Measurements from ENCODE around the gene LSAMP.

Gene LSAMP

DNA sequence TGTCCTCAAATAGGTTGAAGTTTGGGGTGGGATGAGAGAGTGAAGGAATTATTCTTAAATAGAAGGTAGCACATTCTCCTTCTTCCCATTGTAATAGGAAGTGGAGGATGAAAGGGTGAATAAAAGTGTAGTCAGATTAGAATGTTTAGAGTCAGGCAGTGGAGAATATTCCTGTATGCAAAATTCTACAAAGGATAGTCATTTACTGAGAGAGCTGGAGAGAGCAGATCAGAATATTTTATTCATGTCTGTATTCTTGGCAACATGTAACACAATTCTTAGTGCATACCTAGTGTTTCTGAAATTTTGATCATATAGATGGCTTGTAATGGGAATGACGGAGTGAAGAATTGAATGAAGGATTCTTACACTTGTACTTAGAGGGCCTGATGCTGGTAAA lies 139.1 kb downstream of the LSAMP start:
- no peaks in the 10 kb centered on the region for H3K36me3 ChIP-seq (ENCODE audit: control insufficient read depth, insufficient read depth, low read length)
- no peaks in the 10 kb centered on the region for H3K27me3 ChIP-seq (ENCODE audit: control insufficient read depth, insufficient read depth, low read length)
- H3K9me3 ChIP-seq (ENCODE audit: control insufficient read depth, low read length) = no peaks in the 10 kb centered on the region
- H3K4me1 ChIP-seq (ENCODE audit: control insufficient read depth, insufficient read depth, low read length) = no peaks in the 10 kb centered on the region
- no peak overlapping the region for H3K9ac ChIP-seq (ENCODE audit: low read length)
- no peak overlapping the region for H3K4me3 ChIP-seq (ENCODE audit: low read length)

DNA sequence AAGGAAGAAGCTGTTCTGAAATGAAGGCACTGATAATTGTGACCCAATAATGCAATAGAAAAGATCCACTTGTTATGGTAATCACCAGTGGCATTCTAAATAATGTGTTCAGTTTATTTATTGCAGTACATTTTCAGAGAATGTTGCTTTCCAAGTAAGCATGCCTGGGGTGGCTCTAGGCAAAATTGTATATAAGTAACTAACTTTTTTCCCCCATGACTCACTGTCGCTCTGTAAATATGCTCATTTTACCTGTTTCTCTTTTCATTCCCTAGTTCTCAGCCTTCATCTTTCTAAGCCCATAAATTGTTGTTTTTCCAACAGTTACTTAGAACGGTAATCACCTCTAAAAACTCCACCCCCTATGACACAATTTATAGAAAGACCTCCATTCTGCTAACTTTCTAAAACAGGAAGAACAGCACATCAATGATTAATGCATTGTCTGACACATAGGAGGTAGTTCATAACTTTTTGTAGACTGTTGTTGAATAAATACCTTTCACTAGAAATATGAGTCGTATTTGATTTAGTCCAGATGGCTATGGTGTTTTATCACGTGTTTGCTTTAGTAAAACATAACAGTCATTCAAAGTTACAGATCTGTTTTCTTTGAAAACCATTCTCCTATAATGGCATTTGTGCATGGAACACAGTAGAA lies 143.1 kb downstream of the LSAMP start:
- Histone ChIP-seq H3K36me3 (ENCODE audit: control insufficient read depth, insufficient read depth, low read length) (no peaks in the 10 kb centered on the region), H3K9ac (ENCODE audit: low read length) (no peak overlapping the region), H3K9me3 (ENCODE audit: control insufficient read depth, low read length) (no peaks in the 10 kb centered on the region), H3K27me3 (ENCODE audit: control insufficient read depth, insufficient read depth, low read length) (no peaks in the 10 kb centered on the region), H3K4me1 (ENCODE audit: control insufficient read depth, insufficient read depth, low read length) (no peaks in the 10 kb centered on the region), H3K4me3 (ENCODE audit: low read length) (no peak overlapping the region)

GRCh38 chr3:116301422-116301821 lies 143.9 kb downstream of the LSAMP start:
- Histone ChIP-seq H3K27me3 (ENCODE audit: control insufficient read depth, insufficient read depth, low read length) (no peaks in the 10 kb centered on the region), H3K9me3 (ENCODE audit: control insufficient read depth, low read length) (no peaks in the 10 kb centered on the region), H3K4me1 (ENCODE audit: control insufficient read depth, insufficient read depth, low read length) (no peaks in the 10 kb centered on the region), H3K4me3 (ENCODE audit: low read length) (no peak overlapping the region), H3K36me3 (ENCODE audit: control insufficient read depth, insufficient read depth, low read length) (no peaks in the 10 kb centered on the region), H3K9ac (ENCODE audit: low read length) (no peak overlapping the region)

DNA sequence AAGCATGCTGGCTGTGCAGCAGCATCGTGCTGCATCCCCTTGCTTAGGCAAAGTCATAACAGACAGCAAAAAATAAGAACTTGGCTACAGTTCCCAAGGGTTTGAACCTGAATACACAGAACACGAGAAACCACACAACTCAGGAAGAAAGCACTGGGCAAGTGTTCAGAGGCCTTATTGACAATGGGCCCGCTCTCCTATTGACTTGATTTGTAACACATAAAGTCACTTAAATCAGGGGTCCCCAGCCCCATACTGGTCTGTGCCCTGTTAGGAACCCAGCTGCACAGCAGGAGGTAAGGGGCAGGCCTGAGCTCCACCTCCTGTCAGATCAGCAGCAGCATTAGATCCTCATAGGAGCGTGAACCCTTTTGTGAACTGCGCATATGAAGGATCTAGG lies 145.1 kb downstream of the LSAMP start:
- no peak overlapping the region for H3K4me3 ChIP-seq (ENCODE audit: low read length)
- no peaks in the 10 kb centered on the region for H3K36me3 ChIP-seq (ENCODE audit: control insufficient read depth, insufficient read depth, low read length)
- no peaks in the 10 kb centered on the region for H3K9me3 ChIP-seq (ENCODE audit: control insufficient read depth, low read length)
- no peaks in the 10 kb centered on the region for H3K4me1 ChIP-seq (ENCODE audit: control insufficient read depth, insufficient read depth, low read length)
- no peaks in the 10 kb centered on the region for H3K27me3 ChIP-seq (ENCODE audit: control insufficient read depth, insufficient read depth, low read length)
- H3K9ac ChIP-seq (ENCODE audit: low read length) = no peak overlapping the region

DNA sequence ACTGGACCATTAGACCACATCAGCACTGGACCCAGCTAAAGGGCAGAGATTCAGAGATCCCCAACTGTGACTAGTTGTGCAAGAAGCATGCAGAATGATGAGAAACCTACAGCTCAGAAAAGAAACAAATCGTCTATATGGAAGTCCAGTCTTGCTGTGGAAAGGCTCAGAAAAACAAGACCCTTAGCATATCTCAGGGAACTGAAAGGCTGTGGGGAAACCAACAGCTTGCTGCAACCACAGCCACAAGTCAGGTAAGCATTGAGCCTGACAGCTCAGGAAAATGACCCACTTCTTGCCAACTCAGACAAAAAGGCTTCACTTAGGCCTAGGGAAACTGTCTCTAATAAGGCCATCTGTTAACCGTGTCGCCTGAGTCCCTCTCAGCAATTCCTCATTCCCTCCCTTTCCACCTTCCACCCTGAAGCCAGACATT lies 145.6 kb downstream of the LSAMP start:
- Histone ChIP-seq H3K4me1 (ENCODE audit: control insufficient read depth, insufficient read depth, low read length) (no peaks in the 10 kb centered on the region), H3K4me3 (ENCODE audit: low read length) (no peak overlapping the region), H3K27me3 (ENCODE audit: control insufficient read depth, insufficient read depth, low read length) (no peaks in the 10 kb centered on the region), H3K36me3 (ENCODE audit: control insufficient read depth, insufficient read depth, low read length) (no peaks in the 10 kb centered on the region), H3K9me3 (ENCODE audit: control insufficient read depth, low read length) (no peaks in the 10 kb centered on the region), H3K9ac (ENCODE audit: low read length) (no peak overlapping the region)

DNA sequence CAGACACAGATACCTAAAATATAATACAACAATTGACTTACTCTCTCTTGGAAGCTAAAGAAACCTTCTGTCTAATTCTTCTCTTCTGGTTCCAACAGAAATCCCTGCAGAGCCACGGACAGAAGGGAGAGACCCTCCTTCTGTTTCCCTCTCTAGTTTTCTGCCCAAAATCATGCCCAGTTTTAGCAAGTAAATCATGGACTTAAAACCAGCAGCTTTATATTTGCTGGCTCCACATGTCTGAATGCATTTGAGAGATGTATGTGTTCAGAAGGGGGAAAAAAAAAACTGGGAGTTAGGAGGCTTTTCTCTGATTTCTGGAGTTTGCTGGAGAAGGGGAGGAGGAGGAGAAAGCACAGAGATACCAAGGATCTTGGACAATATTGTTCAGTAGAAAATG lies 147.1 kb downstream of the LSAMP start:
- Histone ChIP-seq H3K4me3 (ENCODE audit: low read length) (no peak overlapping the region), H3K9ac (ENCODE audit: low read length) (no peak overlapping the region), H3K4me1 (ENCODE audit: control insufficient read depth, insufficient read depth, low read length) (no peaks in the 10 kb centered on the region), H3K27me3 (ENCODE audit: control insufficient read depth, insufficient read depth, low read length) (no peaks in the 10 kb centered on the region), H3K36me3 (ENCODE audit: control insufficient read depth, insufficient read depth, low read length) (no peaks in the 10 kb centered on the region), H3K9me3 (ENCODE audit: control insufficient read depth, low read length) (no peaks in the 10 kb centered on the region)

GRCh38 chr3:116291141-116291540 lies 154.1 kb downstream of the LSAMP start:
- Histone ChIP-seq H3K9me3 (ENCODE audit: control insufficient read depth, low read length) (no peaks in the 10 kb centered on the region), H3K9ac (ENCODE audit: low read length) (no peak overlapping the region), H3K27me3 (ENCODE audit: control insufficient read depth, insufficient read depth, low read length) (no peaks in the 10 kb centered on the region), H3K36me3 (ENCODE audit: control insufficient read depth, insufficient read depth, low read length) (no peaks in the 10 kb centered on the region), H3K4me1 (ENCODE audit: control insufficient read depth, insufficient read depth, low read length) (no peaks in the 10 kb centered on the region), H3K4me3 (ENCODE audit: low read length) (no peak overlapping the region)

GRCh38 chr3:116288485-116288884 lies 156.8 kb downstream of the LSAMP start:
- Histone ChIP-seq H3K4me1 (ENCODE audit: control insufficient read depth, insufficient read depth, low read length) (no peaks in the 10 kb centered on the region), H3K9ac (ENCODE audit: low read length) (no peak overlapping the region), H3K36me3 (ENCODE audit: control insufficient read depth, insufficient read depth, low read length) (no peaks in the 10 kb centered on the region), H3K27me3 (ENCODE audit: control insufficient read depth, insufficient read depth, low read length) (no peaks in the 10 kb centered on the region), H3K4me3 (ENCODE audit: low read length) (no peak overlapping the region), H3K9me3 (ENCODE audit: control insufficient read depth, low read length) (no peaks in the 10 kb centered on the region)

DNA sequence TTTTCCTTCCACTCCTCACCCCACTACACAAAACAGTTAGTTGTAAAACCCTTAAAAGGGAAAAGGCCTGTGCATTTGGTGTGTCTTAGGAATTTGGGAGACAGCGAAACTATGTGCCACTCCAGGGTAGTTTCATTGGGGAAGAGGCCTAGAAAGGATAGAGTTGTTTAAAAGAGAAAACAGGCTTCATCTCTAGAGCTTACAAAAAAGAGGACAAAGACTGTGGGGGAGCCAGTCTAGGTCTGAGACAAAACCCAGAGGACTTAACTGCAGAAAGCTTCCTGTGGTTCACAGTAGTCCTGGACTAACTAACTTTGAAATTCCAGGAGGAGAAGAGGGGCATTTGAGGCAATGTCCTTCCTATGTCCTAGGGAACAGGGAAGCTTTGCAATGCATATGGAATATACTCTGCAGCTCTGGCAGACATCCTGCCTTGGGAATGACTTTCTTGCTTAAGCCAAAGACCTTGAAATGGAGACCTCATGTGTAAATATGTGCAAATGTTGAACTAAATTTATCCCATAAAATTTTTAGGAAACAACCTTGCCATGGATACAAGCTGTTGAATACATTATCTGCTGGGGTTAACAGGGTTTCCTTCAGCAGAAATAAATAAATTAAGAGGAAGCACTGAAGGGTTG lies 159.4 kb downstream of the LSAMP start:
- Histone ChIP-seq H3K4me3 (ENCODE audit: low read length) (no peak overlapping the region), H3K36me3 (ENCODE audit: control insufficient read depth, insufficient read depth, low read length) (no peaks in the 10 kb centered on the region), H3K9me3 (ENCODE audit: control insufficient read depth, low read length) (no peaks in the 10 kb centered on the region), H3K9ac (ENCODE audit: low read length) (no peak overlapping the region), H3K27me3 (ENCODE audit: control insufficient read depth, insufficient read depth, low read length) (no peaks in the 10 kb centered on the region), H3K4me1 (ENCODE audit: control insufficient read depth, insufficient read depth, low read length) (no peaks in the 10 kb centered on the region)

GRCh38 chr3:116281313-116282143 lies 163.8 kb downstream of the LSAMP start:
- H3K4me3 ChIP-seq (ENCODE audit: low read length) = no peak overlapping the region
- H3K9me3 ChIP-seq (ENCODE audit: control insufficient read depth, low read length) = no peaks in the 10 kb centered on the region
- no peak overlapping the region for H3K9ac ChIP-seq (ENCODE audit: low read length)
- H3K36me3 ChIP-seq (ENCODE audit: control insufficient read depth, insufficient read depth, low read length) = no peaks in the 10 kb centered on the region
- no peaks in the 10 kb centered on the region for H3K27me3 ChIP-seq (ENCODE audit: control insufficient read depth, insufficient read depth, low read length)
- H3K4me1 ChIP-seq (ENCODE audit: control insufficient read depth, insufficient read depth, low read length) = no peaks in the 10 kb centered on the region

DNA sequence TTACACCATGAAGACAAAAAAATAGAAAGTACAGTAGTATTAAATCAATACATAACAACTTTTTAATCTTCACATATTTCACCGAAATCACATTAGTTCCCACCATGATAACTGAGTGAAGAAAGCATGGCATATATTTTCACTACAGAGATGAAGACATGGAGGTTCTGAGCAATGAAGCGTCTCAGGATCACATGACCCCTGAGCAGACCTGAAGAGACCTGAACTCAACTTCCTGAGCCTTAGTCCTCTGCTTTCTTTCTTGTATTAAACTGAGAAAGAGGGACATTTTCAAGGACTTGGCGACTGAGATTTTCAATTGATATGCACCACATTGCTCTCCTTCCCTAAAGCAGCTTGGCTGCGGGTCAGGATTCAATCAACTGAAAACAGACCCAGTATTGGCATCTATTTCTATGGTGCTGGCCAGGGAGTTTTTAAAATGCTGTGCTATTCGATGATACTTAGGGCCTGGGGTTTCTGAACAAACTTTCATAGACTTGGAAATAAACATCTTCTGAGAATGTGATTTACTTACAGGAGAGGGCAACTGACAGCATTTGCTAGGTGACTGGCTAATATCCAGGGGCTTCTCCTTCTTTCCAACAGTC lies 165.1 kb downstream of the LSAMP start:
- no peak overlapping the region for H3K9ac ChIP-seq (ENCODE audit: low read length)

DNA sequence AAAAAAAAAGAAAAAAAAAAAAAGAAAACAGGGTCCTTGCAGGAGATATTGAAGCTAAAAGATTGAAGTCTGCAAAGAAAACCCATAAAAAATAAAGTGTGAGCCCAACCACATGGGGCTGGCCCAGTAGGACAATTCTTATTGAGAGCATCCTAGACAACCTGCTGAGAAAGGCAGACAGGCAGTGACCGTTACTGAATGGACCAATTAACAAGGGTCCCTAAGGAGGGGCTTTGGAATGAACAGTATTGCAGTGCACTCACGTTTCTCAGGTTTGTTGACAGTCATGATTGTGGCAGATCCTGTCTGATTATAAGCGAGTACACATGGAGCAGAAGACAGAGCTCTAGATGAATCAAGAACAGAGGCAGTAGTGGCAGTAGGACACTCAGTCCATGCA lies 168.6 kb downstream of the LSAMP start:
- no peaks in the 10 kb centered on the region for H3K9me3 ChIP-seq (ENCODE audit: control insufficient read depth, low read length)
- H3K36me3 ChIP-seq (ENCODE audit: control insufficient read depth, insufficient read depth, low read length) = no peaks in the 10 kb centered on the region
- no peaks in the 10 kb centered on the region for H3K4me1 ChIP-seq (ENCODE audit: control insufficient read depth, insufficient read depth, low read length)
- no peak overlapping the region for H3K4me3 ChIP-seq (ENCODE audit: low read length)
- H3K27me3 ChIP-seq (ENCODE audit: control insufficient read depth, insufficient read depth, low read length) = no peaks in the 10 kb centered on the region
- H3K9ac ChIP-seq (ENCODE audit: low read length) = no peak overlapping the region

More for the DNA sequence above, 165.1 kb downstream of the LSAMP start:
- Histone ChIP-seq H3K4me3 (ENCODE audit: low read length) (no peak overlapping the region), H3K9me3 (ENCODE audit: control insufficient read depth, low read length) (no peaks in the 10 kb centered on the region), H3K4me1 (ENCODE audit: control insufficient read depth, insufficient read depth, low read length) (no peaks in the 10 kb centered on the region), H3K27me3 (ENCODE audit: control insufficient read depth, insufficient read depth, low read length) (no peaks in the 10 kb centered on the region), H3K36me3 (ENCODE audit: control insufficient read depth, insufficient read depth, low read length) (no peaks in the 10 kb centered on the region)
